ENCODE data around the gene DISP2.

DISP2 gene

DNA sequence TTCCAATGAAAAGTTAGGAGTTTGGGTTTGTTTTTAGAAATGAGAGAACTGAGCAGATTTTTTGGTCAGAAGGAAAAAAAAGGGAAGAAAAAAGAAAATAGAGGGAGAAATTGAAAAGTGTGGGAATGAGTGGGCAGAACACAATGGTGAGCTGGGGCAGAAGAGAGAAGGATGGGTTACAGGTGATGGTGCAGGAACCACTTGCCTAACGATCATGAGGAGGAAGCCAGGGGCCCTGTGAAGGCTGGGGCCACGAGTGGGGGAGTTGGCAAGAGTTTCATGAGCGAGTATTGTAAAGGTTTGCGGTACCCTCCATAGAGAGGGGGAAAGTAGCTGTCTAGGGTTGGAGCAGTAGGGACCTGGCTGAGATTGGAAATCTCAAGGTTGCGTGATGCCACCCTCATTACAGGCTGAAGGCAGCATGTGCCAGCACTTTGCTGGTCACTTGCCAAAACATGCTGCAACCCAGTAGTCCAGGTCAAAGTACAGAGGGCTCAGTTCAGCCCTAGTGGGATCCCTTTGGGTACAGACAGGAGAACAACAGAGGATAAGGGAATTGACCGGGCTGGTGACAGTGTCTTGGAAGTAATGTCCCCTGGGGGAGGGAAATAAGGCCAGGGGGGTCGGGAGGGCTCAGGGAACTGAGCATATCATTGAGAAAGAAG, 54.2 kb downstream of the DISP2 start:
- Histone ChIP-seq H3K4me3 (ENCODE audit: insufficient read depth, low read depth, low read length) (no peak overlapping the region), H3K4me1 (ENCODE audit: control insufficient read depth, insufficient read depth, low read length) (peaks cover 4% of the 10 kb centered on the region), H3K9me3 (ENCODE audit: control insufficient read depth, low read length) (no peaks in the 10 kb centered on the region), H3K27me3 (ENCODE audit: control insufficient read depth, insufficient read depth, low read length, poor library complexity, severe bottlenecking) (no peaks in the 10 kb centered on the region), H3K27ac (ENCODE audit: insufficient read depth, low read depth, low read length, poor library complexity, severe bottlenecking) (no peak overlapping the region), H3K36me3 (ENCODE audit: control insufficient read depth, insufficient read depth, low read length) (peaks cover 50% of the 10 kb centered on the region)
- 94 to 95% methylated on average over 7 of the region's 7 CpGs for WGBS, 2 experiments

DNA sequence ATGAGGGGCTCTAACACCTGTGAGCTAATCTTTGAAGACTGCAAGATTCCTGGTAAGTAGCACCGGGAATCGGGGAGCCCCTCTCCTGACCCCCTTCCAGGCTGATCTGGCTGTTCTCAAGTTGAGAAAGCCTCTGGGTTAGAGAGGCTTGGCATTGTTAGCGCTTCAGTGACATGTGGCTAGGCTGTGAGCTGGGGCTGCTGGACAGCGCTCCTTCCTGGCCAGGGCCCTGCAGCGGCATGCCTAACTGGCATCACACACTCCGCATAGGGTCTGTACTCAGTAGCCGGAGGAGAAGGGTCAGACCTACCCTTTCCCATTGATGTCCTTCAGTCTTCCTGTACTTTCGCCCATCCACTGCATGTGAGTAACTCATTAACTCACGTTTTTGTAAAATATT, 55.0 kb downstream of the DISP2 start:
- Histone ChIP-seq H3K27ac (ENCODE audit: insufficient read depth, low read depth, low read length, poor library complexity, severe bottlenecking) (no peak overlapping the region), H3K9me3 (ENCODE audit: control insufficient read depth, low read length) (no peaks in the 10 kb centered on the region), H3K4me3 (ENCODE audit: insufficient read depth, low read depth, low read length) (no peak overlapping the region), H3K27me3 (ENCODE audit: control insufficient read depth, insufficient read depth, low read length, poor library complexity, severe bottlenecking) (no peaks in the 10 kb centered on the region), H3K36me3 (ENCODE audit: control insufficient read depth, insufficient read depth, low read length) (peaks cover 51% of the 10 kb centered on the region), H3K4me1 (ENCODE audit: control insufficient read depth, insufficient read depth, low read length) (no peaks in the 10 kb centered on the region)
- 93 to 94% methylated on average over 8 to 9 of the region's 9 CpGs for WGBS, 2 experiments

DNA sequence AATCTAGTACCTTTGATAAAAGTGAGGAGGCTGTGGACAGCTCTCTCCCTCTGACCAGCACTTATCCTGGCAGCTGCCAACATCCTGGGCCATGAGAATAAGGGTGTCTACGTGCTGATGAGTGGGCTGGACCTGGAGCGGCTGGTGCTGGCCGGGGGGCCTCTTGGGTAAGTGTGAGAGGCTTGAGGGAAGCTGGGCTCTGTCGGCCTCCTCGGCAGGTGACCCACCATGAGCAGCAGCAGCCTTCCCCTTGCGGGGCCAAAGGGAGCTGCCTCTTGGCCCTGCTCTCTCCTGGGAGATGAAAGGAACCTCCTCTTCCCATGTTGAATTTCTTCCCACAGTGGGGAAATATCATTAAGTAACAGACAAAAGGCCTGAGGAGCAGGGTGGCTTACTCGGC, 56.8 kb downstream of the DISP2 start:
- Histone ChIP-seq H3K9me3 (ENCODE audit: control insufficient read depth, low read length) (no peaks in the 10 kb centered on the region), H3K36me3 (ENCODE audit: control insufficient read depth, insufficient read depth, low read length) (peaks cover 56% of the 10 kb centered on the region), H3K4me1 (ENCODE audit: control insufficient read depth, insufficient read depth, low read length) (no peaks in the 10 kb centered on the region), H3K27me3 (ENCODE audit: control insufficient read depth, insufficient read depth, low read length, poor library complexity, severe bottlenecking) (no peaks in the 10 kb centered on the region), H3K27ac (ENCODE audit: insufficient read depth, low read depth, low read length, poor library complexity, severe bottlenecking) (no peak overlapping the region), H3K4me3 (ENCODE audit: insufficient read depth, low read depth, low read length) (no peak overlapping the region)
- WGBS, 2 experiments: 91 to 94% methylated on average over 7 of the region's 7 CpGs

DNA sequence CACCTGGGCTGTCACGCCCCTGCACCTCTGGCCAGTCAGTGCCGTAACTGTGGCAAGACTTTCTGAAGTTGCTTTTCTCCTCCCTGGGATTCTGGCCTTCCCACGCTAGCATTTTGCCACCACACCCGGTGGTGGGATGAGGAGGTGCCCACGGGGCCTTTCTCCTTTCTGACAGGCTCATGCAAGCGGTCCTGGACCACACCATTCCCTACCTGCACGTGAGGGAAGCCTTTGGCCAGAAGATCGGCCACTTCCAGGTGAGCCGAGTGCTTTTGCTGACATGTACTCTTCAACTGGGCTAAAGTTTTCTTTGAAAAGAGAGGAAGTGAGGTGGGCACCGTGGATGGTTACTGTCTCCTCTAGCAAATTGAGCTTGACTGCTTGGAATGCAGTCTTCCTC, 57.2 kb downstream of the DISP2 start:
- Histone ChIP-seq H3K27me3 (ENCODE audit: control insufficient read depth, insufficient read depth, low read length, poor library complexity, severe bottlenecking) (no peaks in the 10 kb centered on the region), H3K36me3 (ENCODE audit: control insufficient read depth, insufficient read depth, low read length) (peaks cover 54% of the 10 kb centered on the region), H3K9me3 (ENCODE audit: control insufficient read depth, low read length) (no peaks in the 10 kb centered on the region), H3K4me3 (ENCODE audit: insufficient read depth, low read depth, low read length) (no peak overlapping the region), H3K27ac (ENCODE audit: insufficient read depth, low read depth, low read length, poor library complexity, severe bottlenecking) (no peak overlapping the region), H3K4me1 (ENCODE audit: control insufficient read depth, insufficient read depth, low read length) (no peaks in the 10 kb centered on the region)
- 93 to 94% methylated on average over 10 of the region's 10 CpGs for WGBS, 2 experiments

DNA sequence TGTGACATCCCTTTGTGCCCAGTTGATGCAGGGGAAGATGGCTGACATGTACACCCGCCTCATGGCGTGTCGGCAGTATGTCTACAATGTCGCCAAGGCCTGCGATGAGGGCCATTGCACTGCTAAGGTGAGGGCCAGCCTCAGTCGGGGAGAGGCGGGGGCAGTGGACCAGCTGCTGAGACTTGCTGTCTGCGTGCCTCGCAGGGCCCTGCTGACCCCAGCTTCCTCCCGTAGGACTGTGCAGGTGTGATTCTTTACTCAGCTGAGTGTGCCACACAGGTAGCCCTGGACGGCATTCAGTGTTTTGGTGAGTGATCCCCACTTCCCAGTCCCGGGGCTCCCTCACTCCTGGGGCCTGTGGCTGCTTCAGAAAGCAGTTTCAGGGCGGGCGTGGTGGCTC, 58.0 kb downstream of the DISP2 start:
- H3K36me3 ChIP-seq (ENCODE audit: control insufficient read depth, insufficient read depth, low read length): peaks cover 46% of the 10 kb centered on the region
- H3K27ac ChIP-seq (ENCODE audit: insufficient read depth, low read depth, low read length, poor library complexity, severe bottlenecking): no peak overlapping the region
- H3K9me3 ChIP-seq (ENCODE audit: control insufficient read depth, low read length): no peaks in the 10 kb centered on the region
- H3K4me1 ChIP-seq (ENCODE audit: control insufficient read depth, insufficient read depth, low read length): no peaks in the 10 kb centered on the region
- H3K27me3 ChIP-seq (ENCODE audit: control insufficient read depth, insufficient read depth, low read length, poor library complexity, severe bottlenecking): no peaks in the 10 kb centered on the region
- no peak overlapping the region for H3K4me3 ChIP-seq (ENCODE audit: insufficient read depth, low read depth, low read length)
- 94 to 95% methylated on average over 14 of the region's 14 CpGs for WGBS, 2 experiments

DNA sequence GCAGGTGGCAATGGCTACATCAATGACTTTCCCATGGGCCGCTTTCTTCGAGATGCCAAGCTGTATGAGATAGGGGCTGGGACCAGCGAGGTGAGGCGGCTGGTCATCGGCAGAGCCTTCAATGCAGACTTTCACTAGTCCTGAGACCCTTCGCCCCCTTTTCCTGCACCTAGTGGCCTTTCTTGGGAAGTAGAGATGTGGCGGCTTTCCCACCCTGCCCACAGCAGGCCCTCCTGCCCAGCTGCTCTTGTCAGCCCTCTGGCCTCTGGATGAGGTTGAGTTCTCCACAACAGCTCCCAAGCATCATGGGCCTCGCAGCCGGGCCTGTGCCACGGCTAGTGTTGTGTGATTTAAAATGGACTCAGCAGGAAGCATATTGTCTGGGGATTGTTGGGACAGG, 60.1 kb downstream of the DISP2 start:
- 93 to 96% methylated on average over 10 of the region's 10 CpGs for WGBS, 2 experiments
- Histone ChIP-seq H3K9me3 (ENCODE audit: control insufficient read depth, low read length) (no peaks in the 10 kb centered on the region), H3K27me3 (ENCODE audit: control insufficient read depth, insufficient read depth, low read length, poor library complexity, severe bottlenecking) (no peaks in the 10 kb centered on the region), H3K36me3 (ENCODE audit: control insufficient read depth, insufficient read depth, low read length) (peaks cover 26% of the 10 kb centered on the region), H3K4me1 (ENCODE audit: control insufficient read depth, insufficient read depth, low read length) (no peaks in the 10 kb centered on the region), H3K4me3 (ENCODE audit: insufficient read depth, low read depth, low read length) (no peak overlapping the region), H3K27ac (ENCODE audit: insufficient read depth, low read depth, low read length, poor library complexity, severe bottlenecking) (no peak overlapping the region)

DNA sequence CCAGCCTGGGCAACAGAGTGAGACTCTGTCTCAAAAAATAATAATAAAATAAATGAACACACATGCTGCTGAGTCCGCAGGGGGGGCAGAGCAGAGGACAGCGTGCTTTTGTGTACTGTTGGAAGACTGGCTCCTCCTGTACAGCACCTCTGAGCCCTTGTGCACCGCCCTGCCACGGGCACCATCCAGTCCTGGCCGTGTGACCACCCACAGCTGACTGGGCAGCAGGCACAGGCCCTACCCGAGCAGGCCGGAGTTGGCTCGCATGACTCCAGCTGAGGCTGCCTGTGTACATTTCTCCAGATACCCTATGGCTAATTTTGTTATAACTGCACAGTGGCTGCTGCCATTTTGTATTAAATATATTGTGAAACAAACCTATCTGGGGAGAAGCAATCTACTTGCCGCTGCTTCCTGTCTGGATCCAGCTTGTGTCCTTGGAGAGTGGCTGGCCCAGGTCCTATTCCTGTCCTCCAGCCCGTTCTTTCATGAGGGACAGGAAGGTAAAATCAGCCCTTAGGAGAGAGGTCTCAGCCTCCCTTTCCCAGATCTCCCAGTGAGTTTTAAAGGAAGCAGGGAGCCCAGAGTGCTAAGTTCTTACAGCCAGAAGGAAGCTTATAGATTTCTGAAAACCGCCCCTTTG, 62.2 kb downstream of the DISP2 start:
- no peaks in the 10 kb centered on the region for H3K4me1 ChIP-seq (ENCODE audit: control insufficient read depth, insufficient read depth, low read length)
- H3K27ac ChIP-seq (ENCODE audit: insufficient read depth, low read depth, low read length, poor library complexity, severe bottlenecking): no peak overlapping the region
- H3K36me3 ChIP-seq (ENCODE audit: control insufficient read depth, insufficient read depth, low read length): peaks cover 13% of the 10 kb centered on the region
- no peaks in the 10 kb centered on the region for H3K27me3 ChIP-seq (ENCODE audit: control insufficient read depth, insufficient read depth, low read length, poor library complexity, severe bottlenecking)
- no peaks in the 10 kb centered on the region for H3K9me3 ChIP-seq (ENCODE audit: control insufficient read depth, low read length)
- WGBS, 2 experiments: 93 to 95% methylated on average over 11 of the region's 11 CpGs
- H3K4me3 ChIP-seq (ENCODE audit: insufficient read depth, low read depth, low read length): no peak overlapping the region

DNA sequence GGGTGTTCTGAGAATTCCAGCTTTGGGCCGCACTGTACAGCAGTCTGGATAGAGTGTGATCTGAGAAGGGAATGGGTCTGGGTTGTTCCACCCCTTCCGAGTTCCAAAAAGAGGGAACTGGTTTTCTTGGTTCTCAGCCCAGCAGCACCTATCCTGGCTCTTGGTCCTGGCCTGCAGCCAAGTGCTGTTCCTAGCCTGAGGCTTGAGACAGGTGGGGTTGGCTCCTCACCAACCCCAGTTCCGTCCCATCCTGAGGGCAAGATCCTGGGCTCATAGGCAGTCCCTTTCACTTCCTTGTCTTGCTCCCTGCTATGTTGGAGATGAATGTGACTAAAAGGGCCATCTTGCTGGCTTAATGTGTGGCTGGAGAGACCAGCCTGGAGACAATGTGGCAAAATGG, 62.8 kb downstream of the DISP2 start:
- peaks cover 9% of the 10 kb centered on the region for H3K36me3 ChIP-seq (ENCODE audit: control insufficient read depth, insufficient read depth, low read length)
- no peak overlapping the region for H3K4me3 ChIP-seq (ENCODE audit: insufficient read depth, low read depth, low read length)
- no peaks in the 10 kb centered on the region for H3K9me3 ChIP-seq (ENCODE audit: control insufficient read depth, low read length)
- H3K4me1 ChIP-seq (ENCODE audit: control insufficient read depth, insufficient read depth, low read length): no peaks in the 10 kb centered on the region
- WGBS, 2 experiments: 92% methylated on average over 3 of the region's 3 CpGs
- no peak overlapping the region for H3K27ac ChIP-seq (ENCODE audit: insufficient read depth, low read depth, low read length, poor library complexity, severe bottlenecking)
- no peaks in the 10 kb centered on the region for H3K27me3 ChIP-seq (ENCODE audit: control insufficient read depth, insufficient read depth, low read length, poor library complexity, severe bottlenecking)

DNA sequence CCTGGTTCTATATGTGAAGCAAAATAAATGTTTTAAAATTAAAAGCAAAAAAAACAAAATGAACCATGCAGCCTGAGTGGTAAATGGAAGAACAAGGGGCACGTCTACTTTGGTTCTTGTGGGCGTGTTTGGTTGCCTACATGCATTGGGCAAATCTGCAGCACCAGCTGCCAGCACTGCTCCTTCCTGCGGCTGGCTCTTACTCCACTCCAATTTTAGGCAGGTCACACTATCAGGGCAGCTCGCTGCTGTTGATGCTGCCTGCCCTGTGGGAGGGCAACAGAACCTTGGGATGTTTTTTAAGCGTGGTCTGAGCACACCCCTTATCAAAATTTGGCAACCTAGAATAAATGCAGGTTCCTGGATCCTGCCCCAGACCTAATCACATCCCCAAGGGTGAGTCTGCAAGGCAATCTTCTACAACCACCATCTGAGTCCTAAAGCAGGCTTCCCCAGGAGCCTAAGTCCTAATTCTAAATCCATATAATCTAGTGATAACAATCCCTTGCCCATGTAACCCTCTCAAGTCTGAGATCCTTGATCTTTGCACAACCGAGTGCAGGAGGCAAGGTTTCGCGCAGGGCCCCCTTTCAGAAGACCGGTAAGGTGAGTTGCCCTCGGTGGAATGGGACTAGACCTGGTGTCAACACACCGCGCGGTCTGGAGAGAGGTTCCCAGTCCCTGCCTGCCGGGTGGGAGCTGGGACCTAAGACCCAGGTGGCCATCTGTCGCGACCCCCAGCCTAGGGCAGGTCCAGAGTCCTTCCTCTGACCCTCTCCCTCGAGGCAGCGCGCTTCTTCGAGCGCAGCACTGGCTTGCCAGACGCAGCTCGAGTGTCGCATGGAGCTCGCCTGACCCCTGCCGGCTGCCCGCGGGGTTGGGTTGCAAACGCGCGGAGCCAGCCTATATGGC, 63.5 kb downstream of the DISP2 start:
- WGBS, 2 experiments: 18 to 19% methylated on average over 31 of the region's 31 CpGs

DNA sequence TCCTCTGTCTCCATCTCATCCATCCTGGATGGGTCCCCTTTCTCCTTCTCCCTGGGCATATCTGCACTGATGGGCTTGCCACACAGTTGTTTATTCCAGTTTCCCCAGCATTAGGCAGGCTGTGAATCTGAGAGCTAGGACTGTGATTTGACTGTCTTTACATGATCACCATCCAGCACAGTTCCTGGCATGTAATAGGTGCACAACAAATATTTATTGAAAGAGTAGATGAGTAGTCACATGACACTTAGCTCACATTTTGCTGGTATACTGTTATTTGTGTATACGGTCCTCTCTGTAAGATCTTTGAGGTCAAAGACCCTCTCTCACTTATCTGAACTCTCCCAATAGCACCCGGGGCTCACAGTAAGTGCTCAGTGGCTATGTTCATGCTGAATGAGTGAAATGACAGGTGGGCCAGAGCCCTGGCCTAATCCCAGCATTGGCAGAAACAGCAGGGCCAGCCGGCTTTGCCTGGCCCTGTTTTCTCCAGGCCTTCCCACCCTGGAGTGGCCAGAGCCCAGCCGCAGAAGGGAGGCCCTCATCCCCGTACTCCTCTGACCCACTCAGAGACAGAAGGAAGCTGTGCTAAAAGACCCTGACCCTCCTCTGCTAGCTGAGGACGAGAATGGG, 66.6 kb downstream of the DISP2 start:
- H3K4me3 ChIP-seq (ENCODE audit: insufficient read depth, low read depth, low read length): no peak overlapping the region
- WGBS, 2 experiments: 88 to 89% methylated on average over 6 of the region's 6 CpGs
- no peaks in the 10 kb centered on the region for H3K9me3 ChIP-seq (ENCODE audit: control insufficient read depth, low read length)

More for the DNA sequence above, 63.5 kb downstream of the DISP2 start:
- H3K27ac ChIP-seq (ENCODE audit: insufficient read depth, low read depth, low read length, poor library complexity, severe bottlenecking): no peak overlapping the region
- no peaks in the 10 kb centered on the region for H3K4me1 ChIP-seq (ENCODE audit: control insufficient read depth, insufficient read depth, low read length)
- H3K27me3 ChIP-seq (ENCODE audit: control insufficient read depth, insufficient read depth, low read length, poor library complexity, severe bottlenecking): no peaks in the 10 kb centered on the region
- no peaks in the 10 kb centered on the region for H3K9me3 ChIP-seq (ENCODE audit: control insufficient read depth, low read length)
- no peak overlapping the region for H3K4me3 ChIP-seq (ENCODE audit: insufficient read depth, low read depth, low read length)
- H3K36me3 ChIP-seq (ENCODE audit: control insufficient read depth, insufficient read depth, low read length): peaks cover 6% of the 10 kb centered on the region

More for the DNA sequence above, 66.6 kb downstream of the DISP2 start:
- Histone ChIP-seq H3K36me3 (ENCODE audit: control insufficient read depth, insufficient read depth, low read length) (no peaks in the 10 kb centered on the region), H3K27me3 (ENCODE audit: control insufficient read depth, insufficient read depth, low read length, poor library complexity, severe bottlenecking) (no peaks in the 10 kb centered on the region), H3K27ac (ENCODE audit: insufficient read depth, low read depth, low read length, poor library complexity, severe bottlenecking) (no peak overlapping the region), H3K4me1 (ENCODE audit: control insufficient read depth, insufficient read depth, low read length) (no peaks in the 10 kb centered on the region)

All from ectodermal cell (in vitro differentiated cells).